Breast epithelium (tissue), 4 donors: ENCODE data around the gene AGPAT2. TPM values are rescaled to one million over a fixed set of nuclear protein-coding genes. Genes with fewer than 3 reads are reported as not detected.

Source experiments
- DNase-seq, 2 donors: peaks; one replicate each; pipeline ENCODE4 v3.0.0-alpha.2; 2019; ENCODE audit warnings: low spot score in 2 of 2
- H3K27ac ChIP-seq, 2 donors: fragments of 200-600 bp; sonication (generic) in 1 of 2; one replicate each; pipeline ENCODE4 v1.5.1; 2016 to 2019; ENCODE audit warnings: mild to moderate bottlenecking in 1 of 2
- H3K27me3 ChIP-seq, 2 donors: fragments of 200-600 bp; sonication (generic) in 1 of 2; one replicate each; pipeline versions ENCODE4 v1.5.1 to v1.6.0; 2017 to 2019; ENCODE audit warnings: control low read depth in 1 of 2, mild to moderate bottlenecking in 1 of 2
- H3K36me3 ChIP-seq: fragments of 200-600 bp; one replicate; pipeline ENCODE4 v1.5.1; 2019
- H3K4me1 ChIP-seq, 2 donors: fragments of 200-600 bp; sonication (generic); one replicate each; pipeline ENCODE4 v1.5.1; 2016 to 2019; ENCODE audit warnings: control low read depth in 1 of 2
- H3K4me3 ChIP-seq, 3 donors: fragments of 200-600 bp; sonication (generic); 1 replicate in 2 of 3; 2 replicates in 1 of 3; pipeline ENCODE4 v1.5.1; 2016 to 2019; ENCODE audit warnings: mild to moderate bottlenecking in 3 of 3, moderate library complexity in 2 of 3
- H3K9me3 ChIP-seq, 2 donors: fragments of 200-600 bp; sonication (generic) in 1 of 2; one replicate each; pipeline ENCODE4 v1.5.1; 2016 to 2019; ENCODE audit warnings: control low read depth in 1 of 2
- CTCF ChIP-seq, 3 donors: fragments of 450-650 bp; IDR thresholded peaks; one replicate each; pipeline ENCODE4 v1.5.1; 2016 to 2017; ENCODE audit warnings: antibody characterized with exemption in 3 of 3, mild to moderate bottlenecking in 3 of 3, moderate library complexity in 3 of 3
- POLR2A ChIP-seq: fragments of 450-650 bp; IDR thresholded peaks from one replicate; pipeline ENCODE4 v1.6.1; 2016; ENCODE audit warnings: antibody characterized with exemption, mild to moderate bottlenecking, moderate library complexity
- POLR2AphosphoS5 ChIP-seq, 3 donors: sonication (generic); formaldehyde crosslinking; IDR thresholded peaks; one replicate each; pipeline ENCODE4 v1.6.1; 2017; ENCODE audit warnings: antibody characterized with exemption in 3 of 3
- intact Hi-C: fragments of 100-400 bp; cut with DNase I; formaldehyde crosslinking; loops from one replicate; pipeline ENCODE4 v1.15.1; 2023; ENCODE audit warnings: low total_unique reads
- total RNA-seq, 3 donors: library from RNA; depleted of rRNA; stranded (reverse); fragments of >200 nt; gene quantifications; one replicate each; pipeline ENCODE4 v1.1.0, GENCODE V29; 2016

Gene AGPAT2
- total RNA-seq, 3 donors from 2014 or later: 106 to 551 (median 110) TPM

- no peaks in the 10 kb centered on the region for H3K9me3 ChIP-seq
- H3K27ac ChIP-seq: no peak overlapping the region
- intact Hi-C loops: no loop called here
- TF ChIP-seq CTCF (IDR thresholded peaks at IDR 0.05) (no peak), POLR2AphosphoS5 (IDR thresholded peaks at IDR 0.05) (no peak), POLR2A (no peak)
- H3K4me3 ChIP-seq: no peak overlapping the region
- H3K27me3 ChIP-seq: no peaks in the 10 kb centered on the region
- DNase-seq: no peak
- H3K36me3 ChIP-seq: no peaks in the 10 kb centered on the region
- H3K4me1 ChIP-seq: no peaks in the 10 kb centered on the region
Observed at GRCh38 chr9:136698635-136699246, 11.5 kb upstream of the AGPAT2 start.

GRCh38 chr9:136697821-136698526, 10.7 kb upstream of the AGPAT2 start:
- H3K4me1 ChIP-seq: no peaks in the 10 kb centered on the region
- DNase-seq: no peak
- H3K27me3 ChIP-seq: no peaks in the 10 kb centered on the region
- no peaks in the 10 kb centered on the region for H3K9me3 ChIP-seq
- H3K36me3 ChIP-seq: no peaks in the 10 kb centered on the region
- H3K4me3 ChIP-seq: no peak overlapping the region
- intact Hi-C loops: no loop called here
- no peak for TF ChIP-seq POLR2AphosphoS5 (IDR thresholded peaks at IDR 0.05)
- TF ChIP-seq POLR2A: no peak
- no peak for TF ChIP-seq CTCF (IDR thresholded peaks at IDR 0.05)
- H3K27ac ChIP-seq: no peak overlapping the region

GRCh38 chr9:136697146-136697820, 10.0 kb upstream of the AGPAT2 start:
- intact Hi-C loops: no loop called here
- H3K27ac ChIP-seq: no peak overlapping the region
- no peaks in the 10 kb centered on the region for H3K4me1 ChIP-seq

GRCh38 chr9:136696502-136696901, 9.2 kb upstream of the AGPAT2 start:
- no peak for DNase-seq
- intact Hi-C loops: no loop called here
- Histone ChIP-seq H3K27ac (no peak overlapping the region), H3K9me3 (no peaks in the 10 kb centered on the region), H3K27me3 (no peaks in the 10 kb centered on the region), H3K36me3 (no peaks in the 10 kb centered on the region), H3K4me3 (no peak overlapping the region), H3K4me1 (no peaks in the 10 kb centered on the region)
- no peak for TF ChIP-seq POLR2AphosphoS5 (IDR thresholded peaks at IDR 0.05)

More at GRCh38 chr9:136697146-136697820, 10.0 kb upstream of the AGPAT2 start:
- DNase-seq: no peak
- TF ChIP-seq POLR2A (no peak), POLR2AphosphoS5 (IDR thresholded peaks at IDR 0.05) (no peak), CTCF (IDR thresholded peaks at IDR 0.05) (no peak)
- Histone ChIP-seq H3K4me3 (peak overlapping the region in 1 of 3 donors; percentile 26), H3K27me3 (no peaks in the 10 kb centered on the region), H3K9me3 (no peaks in the 10 kb centered on the region), H3K36me3 (no peaks in the 10 kb centered on the region)

- H3K36me3 ChIP-seq: no peaks in the 10 kb centered on the region
- H3K27me3 ChIP-seq: no peaks in the 10 kb centered on the region
- no peak overlapping the region for H3K4me3 ChIP-seq
- TF ChIP-seq CTCF (IDR thresholded peaks at IDR 0.05) (no peak), POLR2AphosphoS5 (IDR thresholded peaks at IDR 0.05) (no peak), POLR2A (no peak)
- H3K4me1 ChIP-seq: no peaks in the 10 kb centered on the region
- intact Hi-C loops: no loop called here
- no peaks in the 10 kb centered on the region for H3K9me3 ChIP-seq
- H3K27ac ChIP-seq: peak overlapping the region; percentile 68 to 79
- DNase-seq: no peak
Observed at GRCh38 chr9:136695955-136696354, 8.7 kb upstream of the AGPAT2 start.
